IPS DF 19.7 (cell line): Measurements from ENCODE around the gene INMT.

Source experiments
- DNase-seq: peaks from one replicate; pipeline ENCODE4 v3.0.0-alpha.2; 2013; ENCODE audit warnings: low read depth, low spot score

The INMT gene

DNA sequence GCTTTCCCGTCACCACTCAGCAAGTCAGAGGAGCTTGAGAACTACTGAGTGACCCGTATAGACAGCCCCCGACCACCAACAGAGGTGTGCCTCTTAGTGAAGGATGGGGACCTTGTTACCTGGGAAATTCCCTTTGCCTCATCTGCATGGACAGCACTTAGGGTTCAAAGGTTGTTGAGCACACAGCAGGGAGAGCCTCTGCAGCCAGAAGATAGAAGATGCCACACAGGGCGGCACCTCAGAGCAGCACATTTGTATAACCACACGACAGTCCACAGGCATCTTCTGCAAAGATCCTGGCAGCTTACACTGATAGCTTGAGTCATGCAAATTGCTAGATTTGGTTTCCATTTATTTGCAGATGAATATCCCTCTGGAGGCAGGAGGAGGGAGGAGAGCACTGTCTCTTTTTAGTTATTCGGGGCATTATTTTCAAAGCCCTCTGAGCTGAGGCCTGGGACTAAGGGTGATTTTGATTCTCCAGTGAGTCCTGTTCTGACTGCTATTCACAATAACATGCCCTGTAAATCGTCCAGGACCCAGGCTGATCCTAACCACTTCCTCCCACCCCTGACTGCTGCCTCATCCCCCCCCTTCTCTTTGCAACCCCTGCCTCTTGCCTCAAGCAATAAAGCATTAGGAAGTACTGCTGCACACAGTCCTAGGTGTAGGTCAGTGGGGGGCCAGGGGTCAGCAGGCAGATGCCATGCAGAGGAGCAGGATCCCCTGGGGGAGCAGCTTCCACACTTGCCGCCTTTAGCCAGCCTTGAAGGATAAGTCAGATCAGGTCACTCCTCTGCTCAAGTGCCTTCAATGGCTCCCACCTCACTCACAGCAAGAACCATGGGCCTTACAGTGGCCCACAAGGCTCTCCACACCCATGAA, 24.6 kb upstream of the INMT start:
- DNase-seq: no peak

DNA sequence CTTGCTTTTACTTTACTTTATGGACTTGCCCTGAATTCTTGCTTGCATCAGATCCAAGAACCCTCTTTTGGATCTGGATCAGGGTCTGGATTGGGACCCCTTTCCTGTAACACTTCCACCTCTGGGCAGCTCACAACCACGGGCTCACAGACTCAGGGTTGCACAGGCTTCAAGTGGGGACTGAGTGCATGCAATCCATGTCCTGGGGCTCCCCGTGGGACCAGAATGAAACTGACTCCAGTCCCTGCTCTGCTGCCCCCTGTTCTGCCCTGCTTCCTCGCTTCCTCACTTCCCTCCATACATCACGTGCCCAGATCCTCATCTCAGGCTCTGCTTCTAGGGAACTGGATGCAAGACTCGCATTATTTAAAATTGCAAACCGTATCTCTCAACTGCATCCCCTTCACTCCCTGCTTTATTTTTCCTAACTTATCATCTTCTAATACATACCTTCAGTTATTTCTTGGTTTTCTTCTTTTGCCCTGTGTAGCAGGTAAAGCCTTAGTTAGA, 23.3 kb upstream of the INMT start:
- no peak for DNase-seq

DNA sequence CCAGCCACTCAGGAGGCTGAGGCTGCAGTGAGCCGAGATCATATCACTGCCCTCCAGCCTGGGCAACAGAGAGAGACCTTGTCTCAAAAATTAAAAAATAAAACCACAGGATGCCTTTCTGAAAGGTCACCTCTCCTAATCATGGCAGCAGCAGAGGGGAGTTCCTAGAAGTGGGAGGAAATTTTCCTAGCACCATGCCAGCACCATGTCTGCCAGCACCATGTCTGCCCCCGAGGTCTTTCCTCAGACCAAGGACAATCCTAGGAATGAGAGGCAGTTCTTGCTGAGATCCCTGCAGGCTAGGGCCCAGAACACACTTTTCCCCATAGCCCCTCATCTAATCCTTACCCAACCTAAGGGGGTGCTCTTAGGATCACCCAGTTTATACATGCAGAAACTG, 22.3 kb upstream of the INMT start:
- no peak for DNase-seq

DNA sequence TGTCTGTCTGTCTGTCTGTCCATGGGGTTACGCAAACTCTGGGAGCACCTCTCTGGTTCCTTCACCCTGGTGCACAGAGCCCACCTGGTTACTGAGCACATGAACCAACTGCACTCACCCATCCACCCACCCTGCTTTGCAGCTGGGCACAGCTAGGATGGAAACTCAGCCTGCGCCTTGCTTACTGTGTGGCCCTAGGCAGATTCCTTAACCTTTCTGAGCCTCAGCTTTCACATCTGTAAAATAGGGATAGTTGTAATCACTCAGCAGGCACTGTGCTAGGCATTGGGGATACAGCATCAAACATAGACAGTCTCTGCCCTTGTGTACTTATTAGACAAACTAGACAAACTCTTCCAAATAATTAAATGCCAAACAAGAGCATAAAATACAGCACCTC, 21.8 kb upstream of the INMT start:
- no peak for DNase-seq

DNA sequence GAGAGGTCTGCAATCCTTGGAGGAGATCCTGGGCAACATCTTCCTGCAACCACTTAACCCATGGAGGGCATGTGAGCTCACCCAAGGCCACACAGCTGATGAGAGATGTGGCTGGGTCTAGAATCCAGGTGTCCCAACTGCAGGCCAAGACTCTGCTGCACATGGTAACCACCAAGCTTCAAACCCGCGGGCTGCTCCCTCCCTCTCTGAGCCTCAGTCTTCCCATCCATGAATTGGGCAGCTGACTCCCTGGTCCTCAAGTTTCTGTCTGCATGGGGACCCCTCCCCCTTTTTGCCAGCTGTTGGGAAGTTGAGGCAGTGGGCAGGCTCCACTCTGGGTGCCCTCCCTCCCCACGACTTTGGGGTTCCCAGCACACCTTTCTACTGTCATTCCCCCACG, 20.9 kb upstream of the INMT start:
- DNase-seq: no peak

DNA sequence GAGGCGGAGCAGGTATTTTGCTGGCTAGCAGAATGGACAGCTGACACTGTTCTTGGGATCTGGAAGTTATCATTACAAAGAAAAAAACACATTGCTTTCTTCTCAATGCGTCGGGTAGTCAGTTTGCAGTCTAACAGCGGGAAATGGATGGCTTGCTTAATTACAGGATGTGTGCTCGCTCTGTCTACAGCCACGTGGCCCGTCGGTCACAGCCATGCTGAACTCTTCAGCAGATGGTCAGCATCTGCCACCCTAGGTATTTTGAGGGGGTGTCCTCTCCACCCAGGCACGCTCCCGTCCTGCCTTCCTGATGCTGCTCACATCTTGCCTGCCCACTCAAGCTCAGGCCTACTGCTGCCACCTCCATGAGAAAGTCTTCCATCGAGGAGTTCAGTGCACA, 20.4 kb upstream of the INMT start:
- no peak for DNase-seq

DNA sequence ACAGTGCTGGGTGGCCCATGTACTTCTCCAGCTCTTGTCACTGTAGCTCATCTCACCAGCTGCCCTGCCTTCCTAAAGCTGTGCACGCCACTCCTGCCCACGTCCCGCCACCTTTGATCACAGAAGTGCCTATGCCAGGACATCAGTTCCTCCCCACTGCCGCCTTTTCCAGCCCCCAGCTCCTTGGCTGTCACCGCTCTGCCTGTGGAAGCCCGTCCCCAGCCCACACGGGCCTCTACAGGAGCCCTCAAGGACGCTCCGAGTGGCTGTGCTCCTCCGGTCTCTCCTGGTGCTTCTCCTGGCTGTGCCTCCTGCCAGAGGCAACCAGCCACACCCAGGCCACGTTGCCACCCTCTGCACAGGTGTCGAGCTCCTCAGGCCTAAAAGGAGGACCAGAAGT, 19.3 kb upstream of the INMT start:
- DNase-seq: no peak

DNA sequence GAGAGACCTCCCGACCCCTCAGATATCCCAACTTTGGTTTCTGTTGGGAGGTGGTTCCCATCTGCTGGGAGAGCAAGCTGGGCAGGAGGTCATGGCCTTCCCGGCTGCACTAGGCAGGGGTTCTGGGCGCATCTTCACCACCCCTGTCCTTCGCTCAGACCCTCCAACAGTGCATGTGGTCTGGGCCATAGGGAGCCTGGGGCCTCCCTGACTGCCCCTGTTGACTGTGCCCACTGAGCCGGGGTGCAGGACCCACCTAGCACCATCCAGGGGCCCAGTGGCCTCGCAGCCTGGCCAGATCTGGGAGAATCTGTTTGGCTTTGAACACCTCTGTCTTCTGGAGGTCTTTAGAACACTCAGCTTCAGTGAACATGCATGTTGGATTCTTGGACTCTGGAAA, 18.7 kb upstream of the INMT start:
- no peak for DNase-seq

DNA sequence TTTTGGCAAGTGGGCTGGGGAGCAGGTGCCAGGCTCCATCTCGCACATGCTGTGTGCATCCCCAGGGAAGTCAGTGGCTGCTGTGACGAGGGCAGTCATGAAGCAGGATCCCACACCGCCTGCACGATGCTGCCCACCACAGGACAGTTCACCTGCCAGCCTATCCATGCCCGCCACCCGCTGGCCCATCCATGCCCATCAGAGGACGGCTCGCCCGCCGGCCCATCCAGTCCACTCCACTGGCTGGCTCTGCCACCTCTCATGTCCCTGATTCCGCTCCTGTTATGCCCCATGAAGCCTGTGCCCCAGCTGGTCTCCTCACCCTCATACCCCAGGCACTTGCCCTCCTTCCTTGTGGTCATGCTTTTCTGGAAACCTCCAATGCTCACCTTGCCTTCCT, 18.2 kb upstream of the INMT start:
- DNase-seq: no peak

DNA sequence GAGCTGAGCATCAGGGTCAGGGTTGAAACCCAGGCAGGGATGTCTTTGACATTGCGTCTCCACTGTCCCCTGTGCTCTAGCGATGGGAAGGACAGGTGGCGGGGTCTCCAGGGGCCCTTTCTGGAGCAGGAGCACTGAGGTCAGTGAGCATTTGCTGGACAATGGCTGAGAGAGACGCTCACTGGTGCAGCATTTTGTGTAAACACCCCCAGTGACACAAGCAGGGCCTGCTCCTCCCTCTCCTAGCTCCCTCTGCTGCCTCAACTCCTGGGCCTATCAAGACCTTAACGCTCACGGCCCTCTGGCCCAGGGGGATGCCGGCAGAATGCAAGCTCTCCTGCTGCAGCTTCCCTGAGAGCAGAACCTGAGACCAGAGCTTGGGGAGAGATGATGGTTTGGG, 17.4 kb upstream of the INMT start:
- DNase-seq: no peak

DNA sequence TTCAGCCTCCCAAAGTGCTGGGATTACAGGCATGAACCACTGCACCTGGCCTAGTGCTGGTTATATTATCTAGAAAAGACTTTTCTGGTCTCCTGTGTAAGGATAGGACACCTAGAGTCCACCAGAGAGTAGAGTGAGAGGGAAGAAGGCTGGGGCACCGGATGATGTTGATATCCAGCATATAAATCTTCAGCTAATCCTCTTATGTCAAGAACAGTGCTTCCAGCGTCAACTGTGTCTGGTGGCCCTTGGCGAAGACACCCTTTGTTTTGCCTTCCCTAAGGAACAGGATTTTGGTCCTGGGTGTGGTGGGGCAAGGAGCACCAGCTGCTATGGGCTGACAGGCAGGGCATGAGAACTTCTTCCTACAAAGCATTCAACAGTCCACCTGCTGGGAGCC, 16.3 kb upstream of the INMT start:
- DNase-seq: no peak

DNA sequence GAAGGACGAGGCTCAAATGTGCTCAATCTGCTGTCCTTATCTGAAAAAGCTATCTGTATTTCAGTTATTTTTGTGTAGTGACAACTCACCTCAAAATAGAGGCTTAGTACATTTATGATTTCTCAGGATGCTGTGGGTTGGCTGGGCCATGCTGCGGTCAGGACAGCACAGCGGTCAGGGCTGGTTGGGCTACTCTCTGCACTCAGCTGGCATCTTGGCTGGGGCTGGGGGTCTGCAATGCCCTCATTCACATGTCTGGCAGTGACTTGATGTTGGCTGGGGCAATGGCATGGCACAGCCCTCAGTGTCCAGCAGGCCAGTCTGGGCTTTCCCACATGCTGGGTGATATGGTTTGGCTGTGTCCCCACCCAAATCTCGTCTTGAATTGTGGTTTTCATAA, 15.6 kb upstream of the INMT start:
- DNase-seq: no peak

DNA sequence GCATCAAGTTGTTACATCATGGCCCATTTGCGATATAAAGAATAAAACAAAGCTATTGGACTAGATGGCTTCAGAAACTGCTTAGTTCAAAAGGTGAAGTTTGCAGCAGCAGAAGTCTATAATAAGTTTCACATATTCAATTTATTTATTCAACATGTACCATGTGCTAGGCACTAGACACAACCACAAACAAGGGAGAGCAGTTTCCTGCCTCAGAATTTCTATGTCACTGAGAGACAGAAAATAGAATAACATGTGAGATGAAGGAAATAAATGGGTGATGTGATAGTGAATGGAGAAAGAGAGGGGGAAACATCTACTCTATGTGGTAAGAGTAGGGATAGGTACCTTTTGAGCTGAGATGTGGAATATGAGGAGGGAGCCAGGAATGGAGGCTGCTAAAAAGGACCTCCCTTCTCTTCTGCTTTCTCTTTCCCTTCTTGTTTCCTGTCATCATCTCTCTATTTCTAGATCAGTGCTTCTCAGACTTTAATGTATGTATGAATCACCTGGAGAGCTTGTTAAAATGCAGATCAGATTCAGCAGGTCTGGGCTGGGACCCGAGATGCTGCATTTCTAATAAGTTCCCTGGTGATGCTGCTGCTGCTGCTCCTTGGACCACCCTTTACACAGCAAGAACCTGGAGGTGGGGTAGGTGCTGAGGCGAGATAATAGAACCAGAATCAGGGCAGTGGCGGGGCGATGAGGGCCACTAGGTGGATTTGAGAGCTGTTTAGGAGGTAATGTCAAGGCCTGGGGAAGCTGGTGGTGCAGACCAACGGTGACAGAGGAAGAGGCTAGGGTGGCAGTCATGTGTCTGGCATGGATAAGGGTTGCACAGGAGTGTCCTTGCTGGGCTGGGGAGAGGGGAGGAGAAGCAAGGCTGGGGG, 13.7 kb upstream of the INMT start:
- DNase-seq: no peak

DNA sequence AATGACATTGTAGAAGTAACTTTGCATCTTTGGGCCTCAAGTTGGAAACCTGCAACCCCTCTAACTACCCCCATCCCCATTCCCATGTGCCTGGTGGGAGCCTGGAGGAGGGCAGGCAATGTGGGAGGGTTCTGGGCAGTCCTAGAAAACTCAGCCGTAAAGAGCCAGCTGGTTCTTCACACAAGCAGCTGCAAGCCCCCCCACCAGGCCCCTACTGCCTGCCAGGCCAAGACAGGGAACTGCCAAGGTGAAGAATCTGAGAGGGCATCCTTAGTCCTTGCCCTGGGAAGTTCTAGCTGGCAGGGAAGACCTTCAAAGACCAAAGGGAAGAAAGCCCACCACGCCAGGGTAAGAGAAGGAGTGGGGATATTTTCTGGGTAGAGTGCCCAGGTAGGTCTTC, 12.2 kb upstream of the INMT start:
- no peak for DNase-seq

DNA sequence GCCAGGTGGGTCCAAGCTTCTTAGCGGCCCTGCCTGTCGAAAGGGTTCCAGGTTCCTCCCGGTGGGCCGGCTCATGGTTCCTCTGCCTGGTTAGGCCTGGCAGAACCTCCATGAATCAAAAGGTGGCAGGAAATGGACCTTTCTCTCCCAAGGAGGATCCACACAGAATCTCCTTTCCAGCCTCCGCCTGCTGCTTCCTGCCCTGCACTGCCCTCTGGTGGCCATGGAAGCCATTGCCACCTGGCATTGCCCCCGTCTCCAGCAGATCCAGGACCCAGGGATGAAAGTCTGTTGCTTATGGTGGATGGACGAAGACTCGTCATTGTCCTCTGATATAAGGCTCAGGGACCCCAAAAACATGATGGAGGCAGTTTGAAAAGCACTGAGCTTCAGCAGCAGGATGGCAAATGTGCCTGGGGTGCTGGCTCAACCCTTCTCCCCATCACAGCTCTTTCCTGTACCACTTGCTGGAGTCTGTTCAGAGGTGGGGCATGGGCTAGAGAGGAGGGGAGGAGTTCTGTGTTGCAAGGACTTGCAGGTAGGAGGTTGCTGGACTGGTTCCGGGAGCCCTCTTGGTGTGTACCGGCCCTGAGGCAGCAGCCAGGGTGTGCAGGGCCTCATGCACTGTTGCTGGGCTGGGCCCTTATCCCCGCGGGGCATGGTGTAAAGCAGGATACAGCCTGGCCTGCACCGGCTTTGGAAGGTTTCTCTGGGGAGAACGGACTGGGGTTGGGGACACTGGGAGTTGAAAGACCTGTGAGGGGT, 11.3 kb upstream of the INMT start:
- DNase-seq: no peak

DNA sequence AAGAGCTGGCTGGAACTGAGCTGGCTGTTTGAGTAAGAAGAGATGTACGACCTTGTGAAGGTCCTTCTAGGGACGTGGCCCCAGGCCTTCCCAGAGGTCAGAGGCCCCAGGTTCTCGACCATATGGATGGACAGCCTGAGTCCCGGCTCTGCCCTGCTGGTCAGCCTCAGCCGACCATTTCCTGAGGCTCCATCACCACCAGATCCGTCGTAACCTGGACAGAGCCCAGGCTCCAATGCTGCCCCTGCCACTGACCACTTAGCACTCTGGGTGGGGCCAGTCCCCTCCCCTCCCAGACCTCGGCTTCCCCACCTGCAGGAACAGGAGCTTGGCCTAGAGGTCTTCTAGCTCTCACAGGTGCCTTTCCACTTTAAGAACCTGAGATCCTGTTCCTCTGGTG, 10.6 kb upstream of the INMT start:
- DNase-seq: no peak

DNA sequence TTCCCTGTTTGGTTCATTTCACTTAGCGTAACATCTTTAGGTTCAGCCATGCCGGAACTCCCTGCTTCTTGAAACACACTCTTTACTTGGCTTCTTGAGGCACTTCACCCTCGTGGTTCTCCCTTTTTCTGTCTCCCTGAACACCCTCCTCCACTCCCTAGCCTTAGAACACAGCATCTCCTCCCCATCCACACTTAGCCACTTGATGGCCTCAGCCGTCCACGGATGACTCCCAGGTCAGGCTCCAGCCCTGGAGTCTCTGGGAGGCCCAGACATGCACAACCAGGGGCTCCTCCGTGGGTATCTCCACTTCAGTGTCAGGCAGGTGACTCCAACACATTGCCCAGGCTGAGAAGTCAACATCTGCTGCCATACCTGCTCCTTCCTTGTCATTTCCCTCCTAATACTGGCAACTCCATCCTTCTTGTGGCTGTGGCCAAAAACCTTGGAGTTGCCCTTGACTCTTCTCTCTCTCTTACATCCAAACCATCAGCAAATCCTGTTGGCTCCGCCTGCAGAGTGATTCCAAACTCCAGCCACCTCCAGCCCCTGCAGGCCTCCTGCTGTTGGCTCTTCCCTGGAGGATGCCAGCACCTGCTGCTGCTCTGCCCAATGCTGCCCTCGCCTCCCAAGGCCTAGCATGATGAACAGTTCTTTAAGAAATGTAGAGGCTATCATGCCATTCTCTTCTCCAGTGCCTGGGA, 8.4 kb upstream of the INMT start:
- no peak for DNase-seq

DNA sequence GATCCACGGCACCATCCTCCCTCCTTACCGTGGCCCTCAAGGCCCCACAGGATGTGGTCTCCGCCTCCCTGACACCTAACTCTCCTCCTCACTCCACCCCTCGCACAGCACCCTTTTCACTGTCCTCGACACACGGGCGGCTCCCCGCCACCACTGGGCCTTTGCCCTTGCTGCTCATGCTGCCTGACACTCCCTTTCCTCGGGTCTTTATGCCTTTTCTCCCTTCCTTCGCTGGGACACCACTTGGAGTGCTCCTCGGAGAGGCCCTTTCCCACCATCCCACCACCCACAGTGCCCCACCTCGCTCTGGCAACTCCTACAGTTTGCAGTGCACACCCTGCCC, 7.9 kb upstream of the INMT start:
- no peak for DNase-seq

DNA sequence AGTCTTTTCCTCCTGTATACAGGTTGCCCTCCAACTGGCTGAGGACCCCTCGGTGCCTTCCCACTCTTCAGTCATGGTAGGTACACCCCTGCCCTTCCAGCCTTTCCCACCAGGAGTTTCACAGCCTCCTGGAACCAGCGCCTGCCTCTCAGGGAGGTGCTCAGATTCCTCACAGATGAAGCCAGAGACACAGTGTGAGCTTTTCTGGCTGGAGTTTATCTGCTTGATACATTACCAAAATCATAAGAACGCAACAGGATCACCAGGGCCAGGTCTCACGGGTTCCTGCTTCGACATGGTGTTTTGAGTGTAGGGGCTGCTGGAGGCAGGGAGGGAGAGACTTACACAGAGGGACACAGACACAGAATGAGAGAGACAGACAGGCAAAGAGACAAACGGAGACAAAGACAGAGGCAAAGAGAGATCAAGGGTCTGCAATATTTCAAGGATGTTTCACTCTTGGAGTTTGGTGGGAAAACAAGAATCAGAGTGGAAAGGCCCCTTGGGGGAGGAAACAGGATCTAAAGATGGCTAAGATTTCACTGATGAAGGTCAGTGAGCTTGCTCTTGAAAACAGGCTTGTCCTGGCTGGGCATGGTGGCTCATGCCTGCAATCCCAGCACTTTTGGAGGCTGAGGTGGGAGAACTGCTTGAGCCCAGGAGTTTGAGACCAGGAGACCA, 6.5 kb upstream of the INMT start:
- no peak for DNase-seq

DNA sequence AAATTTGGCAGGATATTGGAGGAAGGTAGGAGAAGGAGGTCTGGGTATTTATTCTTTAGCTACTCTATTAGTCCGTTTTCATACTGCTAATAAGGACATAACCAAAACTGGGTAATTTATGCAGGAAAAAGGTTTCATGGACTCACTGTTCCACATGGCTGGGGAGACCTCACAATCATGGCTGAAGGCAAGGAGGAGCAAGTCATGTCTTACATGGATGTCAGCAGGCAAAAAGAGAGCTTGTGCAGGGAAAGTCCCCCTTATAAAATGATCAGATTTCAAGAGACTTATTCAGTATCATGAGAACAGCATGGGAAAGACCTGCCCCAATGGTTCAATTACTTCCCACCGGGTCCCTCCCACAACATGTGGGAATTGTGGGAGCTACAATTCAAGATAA, 1.9 kb upstream of the INMT start:
- no peak for DNase-seq
